Kidney (tissue), 14 donors: ENCODE data around the gene BIRC5. TPM values are rescaled to one million over a fixed set of nuclear protein-coding genes. Genes with fewer than 3 reads are reported as not detected.
"Not testable (repeated sequence)": the region's sequence is repeated elsewhere in the genome, so short reads cannot be mapped to it uniquely, and the experiment has no call there.

Experiments
- DNase-seq, 5 donors: peaks; one replicate each; pipeline ENCODE4 v3.0.0-alpha.2; 2013 to 2020
- FAIRE-seq: peaks from 2 replicates; lab custom pipeline; 2012; peaks lifted over from hg19 to GRCh38; lab: Jason Lieb, UNC
- H3K27ac ChIP-seq, 2 donors: one replicate each; pipeline ENCODE4 v1.7.0; 2013; ENCODE audit warnings: low read depth in 2 of 2, low read length in 2 of 2, inconsistent platforms in 1 of 2
- H3K27me3 ChIP-seq: one replicate; pipeline ENCODE4 v1.7.1; 2013; ENCODE audit warnings: low read length, inconsistent platforms; ENCODE audit not compliant: control insufficient read depth, insufficient read depth
- H3K36me3 ChIP-seq, 3 donors: one replicate each; pipeline versions ENCODE4 v1.7.0 to v1.7.1; 2013; ENCODE audit warnings: low read length in 3 of 3, control low read depth in 1 of 3, inconsistent platforms in 1 of 3; ENCODE audit not compliant: insufficient read depth in 3 of 3, control insufficient read depth in 2 of 3
- H3K4me1 ChIP-seq, 3 donors: one replicate each; pipeline versions ENCODE4 v1.7.0 to v1.7.1; 2013; ENCODE audit warnings: low read length in 3 of 3, inconsistent platforms in 1 of 3, low read depth in 1 of 3; ENCODE audit not compliant: control insufficient read depth in 2 of 3, insufficient read depth in 2 of 3
- H3K4me3 ChIP-seq, 3 donors: one replicate each; pipeline versions ENCODE4 v1.7.0 to v1.8.1; 2013; ENCODE audit warnings: low read length in 3 of 3, control low read depth in 1 of 3, inconsistent platforms in 1 of 3
- H3K9ac ChIP-seq, 3 donors: one replicate each; pipeline versions ENCODE4 v1.7.0 to v1.7.1; 2013; ENCODE audit warnings: low read length in 3 of 3, control low read depth in 1 of 3, inconsistent platforms in 1 of 3
- H3K9me3 ChIP-seq, 3 donors: one replicate each; pipeline versions ENCODE4 v1.7.0 to v1.7.1; 2013; ENCODE audit warnings: low read length in 3 of 3, control low read depth in 1 of 3, inconsistent platforms in 1 of 3; ENCODE audit not compliant: control insufficient read depth in 2 of 3, insufficient read depth in 1 of 3
- CTCF ChIP-seq: IDR thresholded peaks from 3 replicates; pipeline ENCODE4 v1.5.1; 2012; ENCODE audit warnings: mild to moderate bottlenecking, moderate library complexity, borderline replicate concordance; ENCODE audit not compliant: insufficient read depth; ENCODE audit errors: extremely low read depth
- intact Hi-C: fragments of 100-400 bp; cut with DNase I; formaldehyde crosslinking; loops from one replicate; pipeline ENCODE4 v1.11.1; 2022
- polyA plus RNA-seq: library from polyadenylated mRNA; stranded (reverse); fragments of 350-450 nt; fragmentation: Illumina TruSeq; extraction: RNeasy Lipid Tissue Mini Kit (QIAGEN cat#74804); gene quantifications from one replicate; pipeline ENCODE4 v1.2.3, GENCODE V29; 2014; ENCODE audit warnings: low read depth, low replicate concordance; ENCODE audit not compliant: insufficient read depth
- total RNA-seq: library from RNA; stranded (reverse); fragmentation: NEBNext Ultra II Directional; extraction: Animal tissue kit (Norgen Biotek cat#: 25700); gene quantifications from one replicate; pipeline ENCODE4 v1.2.1, GENCODE V29; 2021
- donor health status: control.
- donor health status: control.
- donor health status: control.
- donor health status: control.
- donor health status: control.
- donor health status: DM: yes; HTN: yes; CAD: no.
- donor health status: Normal renal cell carcinoma (clear cell type).

The BIRC5 gene
- total and polyA plus RNA-seq, 2 donors from 2014 or later: 0.26 to 1.7 TPM

GRCh38 chr17:78252111-78252634 is 38.1 kb downstream of the BIRC5 start:
- no peak for TF ChIP-seq CTCF
- FAIRE-seq (no peak), DNase-seq (peak in 1 of 5 donors; percentile 49)
- Histone ChIP-seq H3K9me3 (no peaks in the 10 kb centered on the region), H3K27me3 (no peaks in the 10 kb centered on the region), H3K9ac (no peak overlapping the region), H3K4me3 (no peak overlapping the region), H3K4me1 (peaks cover 0 to 7% (median 0%) of the 10 kb centered on the region in 3 donors), H3K36me3 (no peaks in the 10 kb centered on the region), H3K27ac (no peak overlapping the region)
- intact Hi-C loops: no loop called here

DNA sequence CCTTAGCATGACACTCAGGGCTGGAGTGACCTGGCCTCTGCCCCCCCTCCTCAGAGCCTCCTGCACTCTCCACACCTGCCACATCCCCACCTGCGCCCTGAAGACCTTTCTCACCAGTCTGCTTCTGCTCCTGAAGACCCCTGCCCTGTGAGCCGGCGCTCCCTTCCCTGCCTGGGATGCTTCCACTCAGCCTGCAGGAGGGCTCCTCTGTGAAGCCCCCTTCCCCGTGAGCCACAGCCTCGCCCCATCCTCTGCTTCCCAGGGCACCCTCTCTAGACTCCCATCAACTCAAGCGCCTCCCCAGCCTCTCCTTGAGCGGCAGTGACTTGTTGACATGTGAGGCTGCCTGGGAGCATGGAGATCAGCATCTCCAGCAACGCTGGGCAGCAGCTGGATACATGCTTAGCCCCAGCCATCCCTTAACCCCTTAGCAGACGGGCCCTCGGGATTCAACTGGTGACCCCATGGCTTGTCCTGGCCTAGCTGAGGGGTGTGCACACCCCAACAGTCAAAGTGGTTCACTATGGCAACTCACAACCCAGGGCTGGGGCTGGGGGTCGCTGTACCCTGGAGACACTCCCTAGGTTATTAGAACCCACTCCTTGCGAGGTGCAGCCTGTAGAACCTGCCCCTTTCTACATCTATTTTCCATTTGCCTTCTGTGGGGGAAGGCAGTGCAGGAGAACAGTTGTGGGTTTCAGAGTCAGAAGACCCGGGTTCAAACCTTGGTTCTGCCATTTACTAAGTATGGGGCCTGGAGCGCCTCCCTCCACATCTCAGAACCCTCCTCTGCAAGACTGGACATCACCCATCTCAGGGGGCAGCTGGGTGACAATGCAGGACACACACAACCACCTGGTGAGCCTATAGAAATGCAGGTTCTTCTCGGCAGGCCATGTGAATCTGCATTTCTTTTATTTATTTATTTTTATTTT is 38.9 kb downstream of the BIRC5 start:
- TF ChIP-seq CTCF: no peak
- no peaks in the 10 kb centered on the region for H3K27me3 ChIP-seq
- H3K9ac ChIP-seq: peak overlapping the region in 1 of 3 donors; percentile 19
- H3K9me3 ChIP-seq: no peaks in the 10 kb centered on the region
- no peak overlapping the region for H3K4me3 ChIP-seq
- H3K36me3 ChIP-seq: no peaks in the 10 kb centered on the region
- intact Hi-C loops: no loop called here
- peaks cover 0 to 7% (median 0%) of the 10 kb centered on the region in 3 donors for H3K4me1 ChIP-seq
- H3K27ac ChIP-seq: no peak overlapping the region
- no peak for FAIRE-seq
- DNase-seq: peak in 2 of 5 donors; percentile 61 to 82

DNA sequence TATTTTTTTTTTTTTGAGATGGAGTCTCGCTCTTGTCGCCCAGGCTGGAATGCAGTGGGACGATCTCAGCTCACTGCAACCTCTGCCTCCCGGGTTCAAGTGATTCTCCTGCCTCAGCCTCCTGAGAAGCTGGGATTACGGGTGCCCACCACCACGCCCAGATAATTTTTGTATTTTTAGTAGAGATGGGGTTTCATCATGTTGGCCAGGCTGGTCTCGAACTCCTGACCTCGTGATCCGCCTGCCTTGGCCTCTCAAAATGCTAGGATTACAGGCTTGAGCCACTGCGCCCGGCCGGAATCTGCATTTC is 39.5 kb downstream of the BIRC5 start:
- H3K9ac ChIP-seq: peak overlapping the region in 1 of 3 donors; percentile 94
- H3K4me1 ChIP-seq: peaks cover 0 to 12% (median 0%) of the 10 kb centered on the region in 3 donors
- H3K9me3 ChIP-seq, intact Hi-C loops, H3K27me3 ChIP-seq, FAIRE-seq, H3K36me3 ChIP-seq: not testable (repeated sequence)
- peak overlapping the region; percentile 60 to 88 (median 69) for H3K4me3 ChIP-seq
- H3K27ac ChIP-seq: peak overlapping the region in 1 of 2 donors; percentile 91
- DNase-seq: peak in 1 of 5 donors; percentile 77
